ENCODE results near the gene RAC3.

- TF ChIP-seq CTCF (IDR thresholded peaks at IDR 0.05 in 8 of 11, conservative IDR thresholded peaks at IDR 0.05 in 3 of 11) (no peak), POLR2AphosphoS5 (IDR thresholded peaks at IDR 0.05) (no peak), POLR2A (IDR thresholded peaks at IDR 0.05) (no peak)
Observed at GRCh38 chr17:81983639-81984373, 47.7 kb upstream of the RAC3 start.
